Gastrocnemius medialis (tissue), 4 donors: ENCODE results near the gene MYL7.

Source experiments
- CTCF ChIP-seq, 5 experiments: fragments of 450-650 bp in 3 of 5; fragments of 200-600 bp in 2 of 5; sonication (generic) in 2 of 5; IDR thresholded peaks in 4 of 5; conservative IDR thresholded peaks in 1 of 5; 1 replicate in 4 of 5; 2 replicates in 1 of 5; pipeline ENCODE4 v1.5.1; 2016 to 2019; ENCODE audit warnings: antibody characterized with exemption in 5 of 5, mild to moderate bottlenecking in 3 of 5, moderate library complexity in 3 of 5
- POLR2A ChIP-seq, 2 donors: fragments of 450-650 bp; IDR thresholded peaks; one replicate each; pipeline ENCODE4 v1.6.1; 2017; ENCODE audit warnings: antibody characterized with exemption in 2 of 2, mild to moderate bottlenecking in 2 of 2, moderate library complexity in 2 of 2

GRCh38 chr7:44144968-44145478 lies 3.9 kb upstream of the MYL7 start:
- TF ChIP-seq POLR2A (IDR thresholded peaks at IDR 0.05) (no peak), CTCF (IDR thresholded peaks at IDR 0.05 in 4 of 5, conservative IDR thresholded peaks at IDR 0.05 in 1 of 5) (no peak)
